ENCODE measurements around the gene GPR137B. TPM values are rescaled to one million over a fixed set of nuclear protein-coding genes. Genes with fewer than 3 reads are reported as not detected.

Gene GPR137B
- total RNA-seq, 4 donors from 2014 or later, result 0.75 to 5.5 (median 5.4) TPM

DNA sequence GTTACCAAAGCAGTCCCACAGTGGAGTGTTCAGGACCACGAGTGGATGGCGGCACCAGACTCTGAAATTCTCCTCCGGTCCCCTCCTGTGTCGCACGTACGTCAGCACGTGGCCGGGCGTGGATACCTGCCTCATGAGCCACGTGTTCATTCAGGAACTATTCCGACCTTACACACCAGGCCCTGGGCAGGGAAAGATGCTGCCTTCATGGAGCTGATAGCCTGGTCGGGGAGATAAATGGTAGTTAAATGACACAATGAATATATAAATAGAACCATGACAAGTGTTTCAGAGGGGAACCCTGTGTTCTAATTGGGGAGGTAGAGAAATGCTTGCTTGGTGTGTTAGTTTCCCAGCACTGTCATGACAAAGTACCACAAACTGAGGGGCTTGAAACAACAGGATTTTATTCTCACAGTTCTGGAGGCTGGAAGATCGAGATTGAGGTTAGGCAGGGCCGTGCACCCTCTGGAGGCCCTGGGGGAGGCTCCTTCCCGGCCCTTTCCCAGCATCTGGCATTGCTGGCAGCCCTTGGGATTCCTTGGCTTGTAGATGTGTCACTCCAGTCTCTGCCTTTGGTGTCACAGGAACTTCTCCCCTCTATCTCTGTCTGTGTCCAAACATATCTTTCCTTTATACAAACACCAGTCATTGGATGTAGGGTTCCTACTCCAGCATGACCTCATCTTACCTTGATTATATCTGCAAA, 28.9 kb upstream of the GPR137B start:
- Histone ChIP-seq H3K4me3 (no peak overlapping the region), H3K27me3 (no peaks in the 10 kb centered on the region), H3K36me3 (no peaks in the 10 kb centered on the region), H3K9me3 (no peaks in the 10 kb centered on the region), H3K4me1 (no peaks in the 10 kb centered on the region), H3K27ac (no peak overlapping the region)
- DNase-seq (no peak), ATAC-seq (no peak)
- intact Hi-C loops (cut with DNase I; ENCODE audit: low total_unique reads) (no loop called here), in situ Hi-C loops (cut with MboI; ENCODE audit: low sequenced_read_pairs in 4 of 4) (loop anchor here in 3 of 4 donors (5.0 to 25.0 kb wide), 4 partner anchors 371 to 1449 kb away; no protein-coding TSS in a partner anchor)
- no peak for TF ChIP-seq POLR2A (IDR thresholded peaks at IDR 0.05)
- TF ChIP-seq, protein P1, sequence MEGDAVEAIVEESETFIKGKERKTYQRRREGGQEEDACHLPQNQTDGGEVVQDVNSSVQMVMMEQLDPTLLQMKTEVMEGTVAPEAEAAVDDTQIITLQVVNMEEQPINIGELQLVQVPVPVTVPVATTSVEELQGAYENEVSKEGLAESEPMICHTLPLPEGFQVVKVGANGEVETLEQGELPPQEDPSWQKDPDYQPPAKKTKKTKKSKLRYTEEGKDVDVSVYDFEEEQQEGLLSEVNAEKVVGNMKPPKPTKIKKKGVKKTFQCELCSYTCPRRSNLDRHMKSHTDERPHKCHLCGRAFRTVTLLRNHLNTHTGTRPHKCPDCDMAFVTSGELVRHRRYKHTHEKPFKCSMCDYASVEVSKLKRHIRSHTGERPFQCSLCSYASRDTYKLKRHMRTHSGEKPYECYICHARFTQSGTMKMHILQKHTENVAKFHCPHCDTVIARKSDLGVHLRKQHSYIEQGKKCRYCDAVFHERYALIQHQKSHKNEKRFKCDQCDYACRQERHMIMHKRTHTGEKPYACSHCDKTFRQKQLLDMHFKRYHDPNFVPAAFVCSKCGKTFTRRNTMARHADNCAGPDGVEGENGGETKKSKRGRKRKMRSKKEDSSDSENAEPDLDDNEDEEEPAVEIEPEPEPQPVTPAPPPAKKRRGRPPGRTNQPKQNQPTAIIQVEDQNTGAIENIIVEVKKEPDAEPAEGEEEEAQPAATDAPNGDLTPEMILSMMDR (IDR thresholded peaks at IDR 0.05 in 4 of 5, conservative IDR thresholded peaks at IDR 0.05 in 1 of 5), result no peak

DNA sequence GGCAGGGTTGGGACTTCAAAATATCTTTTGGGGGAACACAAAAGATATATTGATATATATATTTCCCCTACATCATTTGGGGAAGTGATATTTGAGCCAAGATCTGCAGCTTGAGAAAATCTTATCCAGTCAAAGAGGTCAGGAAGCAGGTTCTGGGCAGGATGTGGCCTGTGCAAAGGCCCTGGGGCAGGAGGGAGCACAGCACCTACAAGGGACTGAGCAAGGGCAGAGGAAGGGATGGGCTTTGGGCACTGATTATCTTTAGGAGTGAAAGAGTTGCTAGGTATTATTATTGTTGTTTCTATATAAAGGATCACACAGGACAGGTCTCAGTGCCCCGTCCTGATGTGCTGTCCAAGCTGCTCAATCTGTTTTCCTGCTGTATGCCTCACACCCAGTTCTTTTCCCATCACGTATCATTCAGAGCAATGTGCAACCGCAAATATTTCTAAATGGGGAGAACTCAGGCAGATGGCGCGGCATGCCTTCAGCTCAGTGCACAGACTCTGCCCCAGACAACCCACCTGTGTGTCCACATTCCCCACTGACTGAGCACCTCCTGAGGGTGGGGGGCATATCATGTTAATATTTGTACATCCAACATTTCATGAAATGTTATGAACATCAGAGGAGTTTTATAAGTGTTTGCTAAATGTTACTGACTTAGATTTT, 28.1 kb upstream of the GPR137B start:
- intact Hi-C loops (cut with DNase I; ENCODE audit: low total_unique reads), result no loop called here
- TF ChIP-seq POLR2A (IDR thresholded peaks at IDR 0.05), result no peak
- TF ChIP-seq, protein P1 (IDR thresholded peaks at IDR 0.05 in 4 of 5, conservative IDR thresholded peaks at IDR 0.05 in 1 of 5), result no peak

DNA sequence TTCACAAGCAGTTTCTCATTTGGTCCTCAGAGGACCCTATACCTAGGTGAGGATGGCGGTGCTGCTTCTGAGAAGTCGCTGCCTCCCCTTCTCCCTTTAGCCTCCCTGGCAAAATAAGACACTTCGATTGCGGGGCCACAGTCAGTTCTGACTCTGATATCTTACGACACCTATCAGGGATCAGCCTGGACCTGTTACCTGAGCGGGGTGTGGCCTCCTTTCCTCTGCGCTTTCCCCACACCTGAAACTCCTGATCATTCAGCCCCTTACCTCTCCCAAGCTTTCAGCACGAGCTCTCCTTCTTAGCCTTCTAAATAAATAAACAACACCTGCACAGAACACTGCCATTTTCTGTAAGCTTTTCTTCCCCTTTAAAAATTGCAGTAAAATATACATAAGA, 24.6 kb upstream of the GPR137B start:
- in situ Hi-C loops (cut with MboI; ENCODE audit: low sequenced_read_pairs in 4 of 4) (loop anchor here in 3 of 4 donors (10.0 to 25.0 kb wide), 3 partner anchors 367 to 1445 kb away; no protein-coding TSS in a partner anchor), intact Hi-C loops (cut with DNase I; ENCODE audit: low total_unique reads) (no loop called here)
- no peak for DNase-seq

More for the DNA sequence above, 28.1 kb upstream of the GPR137B start:
- Histone ChIP-seq H3K36me3 (no peaks in the 10 kb centered on the region), H3K4me1 (no peaks in the 10 kb centered on the region), H3K27ac (no peak overlapping the region), H3K27me3 (no peaks in the 10 kb centered on the region), H3K4me3 (no peak overlapping the region), H3K9me3 (no peaks in the 10 kb centered on the region)
- no peak for DNase-seq
- no peak for ATAC-seq
- in situ Hi-C loops (cut with MboI; ENCODE audit: low sequenced_read_pairs in 4 of 4), result loop anchor here in 3 of 4 donors (5.0 to 25.0 kb wide), 4 partner anchors 371 to 1448 kb away; no protein-coding TSS in a partner anchor

DNA sequence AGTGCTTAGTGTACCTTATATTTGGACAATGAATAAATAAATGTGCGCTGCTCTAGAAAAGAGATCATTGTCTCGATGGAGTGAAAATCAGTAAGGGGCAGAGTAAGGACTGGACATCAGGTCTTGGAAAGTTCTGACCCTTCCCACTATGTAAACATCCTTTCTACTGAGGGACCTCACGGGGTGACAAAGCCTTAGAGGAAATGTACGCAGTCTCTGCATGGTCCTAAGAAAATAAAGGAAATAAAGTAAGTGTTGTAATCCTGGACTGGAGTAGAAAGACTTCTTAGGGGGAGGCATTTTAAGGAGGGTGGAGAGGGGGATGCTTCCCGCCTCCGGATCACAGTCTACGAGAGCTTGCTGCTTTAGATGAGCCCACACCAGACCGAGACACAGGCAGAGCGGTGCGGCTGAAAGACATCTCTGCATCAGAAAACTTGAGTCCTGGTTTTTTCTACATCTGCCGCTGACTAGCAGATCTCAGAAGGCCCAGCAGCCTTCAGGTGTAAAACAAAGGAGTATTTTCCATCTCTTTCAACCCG, 22.3 kb upstream of the GPR137B start:
- no peaks in the 10 kb centered on the region for H3K9me3 ChIP-seq
- H3K4me1 ChIP-seq, result no peaks in the 10 kb centered on the region
- in situ Hi-C loops (cut with MboI; ENCODE audit: low sequenced_read_pairs in 4 of 4) (loop anchor here in 3 of 4 donors (10.0 to 25.0 kb wide), 3 partner anchors 365 to 1442 kb away; no protein-coding TSS in a partner anchor), intact Hi-C loops (cut with DNase I; ENCODE audit: low total_unique reads) (no loop called here)
- TF ChIP-seq, protein P1 (IDR thresholded peaks at IDR 0.05 in 4 of 5, conservative IDR thresholded peaks at IDR 0.05 in 1 of 5), result no peak
- TF ChIP-seq POLR2A (IDR thresholded peaks at IDR 0.05), result no peak
- no peaks in the 10 kb centered on the region for H3K27me3 ChIP-seq
- H3K4me3 ChIP-seq, result no peak overlapping the region
- no peak overlapping the region for H3K27ac ChIP-seq
- DNase-seq (no peak), ATAC-seq (no peak)
- H3K36me3 ChIP-seq, result no peaks in the 10 kb centered on the region

More for the DNA sequence above, 24.6 kb upstream of the GPR137B start:
- Histone ChIP-seq H3K4me3 (no peak overlapping the region), H3K36me3 (no peaks in the 10 kb centered on the region), H3K27ac (no peak overlapping the region), H3K9me3 (no peaks in the 10 kb centered on the region), H3K4me1 (no peaks in the 10 kb centered on the region), H3K27me3 (no peaks in the 10 kb centered on the region)
- TF ChIP-seq, protein P1 (IDR thresholded peaks at IDR 0.05 in 4 of 5, conservative IDR thresholded peaks at IDR 0.05 in 1 of 5), result no peak
- TF ChIP-seq POLR2A (IDR thresholded peaks at IDR 0.05), result no peak
- ATAC-seq, result no peak
